Measurements from ENCODE around the gene CCNK.

CCNK gene

GRCh38 chr14:99521176-99522024 lies 40.2 kb downstream of the CCNK start:
- DNase-seq, result no peak

DNA sequence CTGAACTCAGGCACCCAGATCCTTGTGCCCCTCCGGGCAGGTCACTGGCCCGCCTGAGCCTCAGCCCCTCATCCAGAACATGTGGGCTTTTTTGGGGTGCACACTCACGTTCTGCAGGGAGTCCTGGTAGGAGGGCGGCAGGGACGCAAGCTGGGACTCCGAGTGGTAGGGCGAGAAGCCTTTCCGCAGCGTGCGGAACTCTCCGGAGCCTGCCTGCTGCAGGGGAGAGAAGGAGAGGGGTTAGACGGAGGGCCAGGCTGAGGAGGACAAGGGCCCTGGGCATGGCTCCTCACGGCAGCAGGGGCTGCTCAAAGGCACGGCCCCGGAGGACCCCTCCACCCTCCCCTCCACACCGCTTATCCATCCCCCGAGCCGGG lies 40.8 kb downstream of the CCNK start:
- DNase-seq, result no peak

DNA sequence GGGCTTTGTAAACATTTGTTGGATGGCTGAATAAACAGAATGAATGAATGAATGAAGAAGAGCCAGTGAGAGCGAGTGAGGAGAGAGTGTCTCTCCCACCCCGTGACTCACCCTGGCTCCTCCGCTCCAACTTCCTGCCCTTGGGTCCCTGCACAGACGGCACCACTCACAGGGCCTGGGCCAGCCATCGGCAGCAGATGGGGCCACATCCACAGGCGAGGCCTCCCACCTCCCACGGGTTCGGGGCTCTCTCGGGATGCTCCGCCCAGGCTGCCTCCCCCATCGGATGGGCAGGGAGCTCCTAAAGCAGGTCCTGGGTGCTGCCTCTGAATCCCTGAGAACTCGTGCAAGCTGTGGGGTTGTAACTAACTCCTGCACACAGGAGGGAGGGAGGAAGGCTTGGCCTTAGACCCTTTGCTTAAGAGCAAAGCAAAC lies 41.3 kb downstream of the CCNK start:
- DNase-seq, result peak; percentile 22

DNA sequence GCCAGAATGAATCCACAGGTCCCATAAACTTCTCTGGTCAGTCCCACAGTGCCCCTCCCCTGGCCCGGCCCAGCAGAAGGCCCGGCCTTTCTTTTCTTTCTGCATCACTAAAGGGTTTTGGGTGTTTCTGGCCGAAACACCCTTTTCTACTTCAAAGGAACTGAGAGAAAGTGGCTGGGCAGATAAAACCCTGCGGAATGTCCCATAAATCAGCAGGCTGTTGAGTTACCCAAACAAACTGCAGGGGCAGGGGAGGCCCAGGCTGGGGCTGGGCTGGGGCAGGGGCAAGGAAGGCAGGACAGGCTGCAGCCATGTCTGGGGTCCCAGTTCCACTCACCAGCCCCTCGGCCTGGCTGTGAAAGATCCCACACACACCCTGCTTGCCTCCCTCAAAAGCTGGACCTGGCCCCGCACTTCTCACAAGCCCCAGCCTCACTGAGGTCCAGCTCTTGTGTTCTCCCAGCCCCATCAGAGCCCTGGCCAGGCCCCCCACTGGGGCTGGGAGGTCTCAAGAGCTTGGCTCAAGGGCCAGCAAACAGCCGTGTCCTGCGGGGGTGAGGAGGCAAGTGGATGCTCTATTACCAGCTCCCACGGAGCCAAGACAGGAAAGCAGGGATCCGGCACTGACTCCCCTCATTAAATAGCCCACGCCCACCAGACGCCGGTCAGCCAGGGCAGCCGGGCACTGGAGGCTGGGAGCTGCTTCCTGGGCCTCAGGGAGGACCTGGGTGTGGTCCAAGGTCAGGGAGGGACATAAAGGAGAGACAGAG lies 41.9 kb downstream of the CCNK start:
- DNase-seq, result no peak

GRCh38 chr14:99523704-99524055 lies 42.5 kb downstream of the CCNK start:
- no peak for DNase-seq

DNA sequence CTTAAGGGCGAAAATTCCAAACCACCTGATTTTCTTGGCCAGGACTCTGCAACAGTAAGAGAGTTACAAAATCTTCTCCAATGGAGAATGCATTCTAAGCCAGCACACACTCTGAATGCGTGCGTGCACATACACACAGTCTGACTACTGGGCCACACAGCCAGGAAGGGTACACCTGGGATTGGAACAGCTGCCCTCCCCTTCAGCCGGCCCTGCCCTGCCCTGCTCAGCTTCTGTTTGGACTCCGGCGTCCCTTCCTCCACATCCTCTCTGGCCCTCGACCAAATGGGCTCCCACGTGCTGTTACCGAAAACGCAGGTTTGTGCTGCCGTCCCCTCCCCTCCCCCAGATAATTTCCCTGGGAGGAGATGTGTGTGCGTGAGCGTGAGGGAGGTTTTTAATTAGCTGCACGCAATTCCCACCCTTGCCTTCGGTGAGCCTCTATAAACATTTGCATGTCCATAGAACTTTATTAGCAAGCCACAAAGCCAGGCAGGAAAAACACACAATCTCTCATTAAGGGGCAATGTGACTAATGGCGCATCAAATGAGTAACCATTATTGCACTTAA lies 43.0 kb downstream of the CCNK start:
- no peak for DNase-seq

GRCh38 chr14:99524804-99525698 lies 43.8 kb downstream of the CCNK start:
- DNase-seq, result peak; percentile 80

DNA sequence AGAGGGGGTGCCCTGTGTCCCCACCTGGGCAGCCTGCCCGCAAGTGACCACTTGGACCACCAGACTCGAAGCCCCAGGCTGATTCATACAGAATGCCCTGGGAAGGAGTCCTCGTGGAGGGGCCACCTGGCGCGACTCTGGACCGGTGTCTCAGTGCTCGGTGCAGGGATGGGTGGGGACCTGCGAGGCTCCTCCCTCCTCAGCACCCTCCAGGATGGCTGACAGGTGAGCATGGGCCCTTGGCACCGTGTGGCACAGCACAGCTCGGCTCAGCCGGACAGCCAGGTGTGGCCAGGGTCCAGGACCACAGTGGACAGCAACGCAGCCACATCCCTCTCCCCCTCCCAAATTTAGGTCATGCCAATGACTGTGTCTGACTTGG lies 44.5 kb downstream of the CCNK start:
- no peak for DNase-seq

- DNase-seq, result no peak
Observed at GRCh38 chr14:99527026-99527425, 45.8 kb downstream of the CCNK start.

GRCh38 chr14:99527427-99528076 lies 46.3 kb downstream of the CCNK start:
- no peak for DNase-seq

DNA sequence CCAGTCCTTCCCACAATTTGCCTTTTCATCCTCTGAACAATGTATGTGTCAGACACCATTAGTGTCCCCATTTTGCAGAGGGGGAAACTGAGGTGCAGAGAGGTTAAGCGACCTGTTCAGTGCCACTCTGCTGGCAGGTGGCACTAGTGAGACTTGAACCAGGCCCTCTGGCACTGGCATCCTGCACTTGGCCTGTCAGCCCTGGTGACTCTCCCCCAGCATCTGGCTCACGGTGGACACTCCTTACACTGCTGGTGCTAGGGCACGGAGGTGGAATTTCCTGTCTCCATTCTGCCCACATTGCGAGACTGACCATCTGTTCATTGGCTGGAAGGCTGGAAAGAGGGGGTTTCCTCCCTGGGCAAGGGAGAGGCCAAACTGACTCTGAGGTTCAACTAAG lies 48.7 kb downstream of the CCNK start:
- no peak for DNase-seq

DNA sequence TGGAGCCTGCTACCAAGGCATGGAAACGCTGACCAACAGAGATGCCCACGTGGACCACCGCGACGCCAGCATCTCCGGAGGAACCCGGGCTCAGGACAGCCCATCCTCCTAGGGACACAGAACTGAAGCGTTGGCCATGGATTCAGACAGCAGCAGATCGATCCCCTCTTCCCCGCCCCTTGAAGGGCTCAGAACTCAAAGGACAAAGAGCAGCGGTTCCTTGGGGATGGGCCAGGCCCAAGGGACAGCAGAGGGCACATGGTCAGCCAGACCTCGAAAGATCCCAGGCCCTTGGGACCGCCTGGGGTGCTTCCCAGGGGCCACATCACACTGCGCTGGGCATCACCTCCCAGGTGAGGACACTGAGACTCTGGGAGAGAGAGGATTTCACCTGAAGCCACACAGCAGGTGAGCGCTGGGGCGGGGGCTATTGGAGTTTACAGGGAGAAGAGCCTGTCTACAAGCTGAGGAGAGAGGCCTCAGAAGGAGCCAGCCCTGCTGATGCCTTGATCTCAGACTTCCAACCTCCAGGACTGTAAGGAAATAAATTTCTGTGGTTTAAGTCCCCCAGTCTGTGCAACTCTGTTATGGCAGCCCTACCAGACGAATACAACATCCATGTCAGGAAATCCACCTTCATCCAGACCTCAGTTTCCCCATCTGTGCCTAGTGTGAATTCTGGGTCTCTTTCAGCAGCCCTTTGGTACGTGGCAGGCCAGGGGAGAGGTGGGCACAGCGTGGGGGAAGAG lies 49.4 kb downstream of the CCNK start:
- DNase-seq, result no peak

DNA sequence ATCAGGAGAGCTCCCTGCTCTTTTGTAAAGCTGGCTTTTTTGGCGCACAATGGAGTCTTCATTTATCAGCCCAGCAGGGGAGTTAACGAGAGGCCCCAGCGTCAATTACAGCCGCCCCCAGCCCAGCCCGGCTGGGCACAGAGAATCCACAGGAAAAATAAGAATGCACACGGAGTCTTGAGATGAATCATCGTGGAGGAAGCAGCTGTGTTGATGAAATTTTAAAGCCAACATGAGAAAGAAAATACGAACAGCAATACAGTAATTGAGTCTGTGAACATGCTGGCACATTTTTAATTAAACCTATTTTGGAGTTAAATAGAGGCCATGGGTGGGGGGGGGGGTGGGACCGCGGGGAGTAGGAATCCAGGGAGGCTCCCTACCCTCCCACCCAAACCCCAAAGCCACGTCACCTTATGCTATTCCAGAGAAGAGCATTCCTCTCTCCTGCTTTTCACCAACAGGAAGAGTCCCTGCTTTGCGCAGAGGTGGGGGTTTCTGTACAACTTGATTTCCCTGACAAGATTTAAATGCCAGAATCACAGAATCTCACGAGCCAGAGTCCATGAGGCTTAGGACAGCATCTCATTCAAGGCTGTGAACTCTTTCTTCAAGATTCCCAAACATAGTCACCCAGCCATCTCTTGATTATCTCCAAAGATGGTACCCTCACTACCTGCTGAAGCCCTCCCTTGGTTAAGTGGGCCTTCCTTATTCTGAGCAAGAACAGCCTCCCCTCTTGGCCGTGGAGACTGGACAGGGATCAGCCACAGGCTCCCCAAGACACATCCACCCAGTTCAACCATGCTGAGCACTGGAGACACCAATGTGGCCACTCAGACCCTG lies 50.3 kb downstream of the CCNK start:
- no peak for DNase-seq

DNA sequence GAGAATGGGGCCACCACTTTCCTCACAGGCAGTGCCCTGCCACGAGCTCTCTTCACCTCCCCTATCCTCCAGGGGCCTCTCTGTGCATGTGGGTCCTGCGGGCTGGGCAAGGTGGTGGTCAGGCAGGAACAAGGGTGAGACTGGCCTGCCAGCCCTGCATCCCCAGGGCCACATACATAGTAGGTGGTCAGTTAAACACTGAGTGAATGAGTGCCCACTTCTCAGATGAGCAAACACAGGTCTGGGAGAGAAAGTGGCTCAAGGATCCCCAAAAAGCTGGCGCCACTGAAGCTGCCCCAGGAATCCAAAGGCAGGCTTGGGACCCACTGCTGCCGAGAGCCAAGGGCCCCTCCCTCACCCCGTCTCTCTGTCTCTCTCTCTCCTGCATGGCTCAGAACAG lies 51.1 kb downstream of the CCNK start:
- no peak for DNase-seq

- DNase-seq, result no peak
Observed at GRCh38 chr14:99534333-99534732, 53.1 kb downstream of the CCNK start.

GRCh38 chr14:99534863-99535262 lies 53.7 kb downstream of the CCNK start:
- DNase-seq, result no peak

DNA sequence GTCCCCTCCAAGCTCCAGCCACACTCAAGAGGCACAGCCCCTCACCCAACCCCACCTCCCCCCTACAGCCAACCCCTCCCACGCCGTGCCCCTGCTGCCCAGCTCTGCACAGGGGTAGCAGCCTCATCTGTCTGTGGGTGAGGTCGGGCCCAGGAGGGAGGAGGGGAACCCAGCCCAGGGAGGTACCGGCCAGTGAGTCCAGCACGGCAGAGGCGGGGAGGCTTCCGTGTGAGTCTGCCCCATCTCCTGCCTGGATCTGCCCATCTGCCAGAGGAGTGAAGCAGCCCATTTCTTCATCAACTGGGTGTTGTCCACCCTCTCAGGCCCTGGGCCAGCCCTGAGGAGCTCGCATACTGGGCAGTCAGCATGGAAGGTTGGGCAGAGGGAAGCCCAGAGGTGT lies 54.2 kb downstream of the CCNK start:
- DNase-seq, result no peak

DNA sequence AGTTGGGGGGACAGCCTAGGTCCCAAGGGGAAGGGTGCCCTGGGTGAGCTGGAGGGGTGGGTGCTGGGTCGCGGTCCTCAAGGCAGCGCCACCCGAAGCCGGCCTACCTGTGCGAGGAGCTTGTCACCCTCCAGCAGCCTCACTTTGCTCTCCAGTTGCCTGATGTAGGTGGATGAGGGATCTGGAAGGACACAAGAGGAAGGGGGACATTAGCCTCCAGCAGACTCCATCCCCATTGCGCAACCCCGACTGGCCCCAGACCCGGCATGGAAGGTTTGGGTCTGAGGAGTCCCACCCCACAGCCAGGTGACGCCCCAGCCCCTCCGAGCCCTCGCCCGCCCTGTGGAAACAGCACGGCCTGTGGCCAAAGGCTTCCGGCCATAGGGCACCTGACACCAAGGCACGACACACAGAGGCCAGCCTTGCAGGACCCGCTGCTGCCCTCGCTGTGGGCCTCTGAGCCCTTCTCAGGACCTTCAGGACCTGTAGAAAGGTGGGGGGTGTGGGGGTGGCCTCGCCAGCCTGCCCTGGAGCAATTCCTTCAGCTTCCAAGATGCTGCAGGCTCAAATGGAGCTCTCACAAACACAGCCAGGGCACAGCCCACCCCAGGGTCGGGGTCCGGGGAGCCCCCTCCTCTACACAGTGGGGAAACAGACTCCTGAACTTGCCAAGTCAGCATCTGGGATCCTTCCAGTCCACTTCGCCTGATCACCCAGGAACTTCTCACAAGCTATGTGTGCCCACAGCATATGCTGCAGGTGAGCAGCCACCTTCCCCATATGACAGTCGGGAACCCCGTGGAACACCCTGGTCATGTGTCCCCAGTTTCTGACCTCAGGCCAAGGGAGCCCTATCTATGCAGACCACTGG lies 54.9 kb downstream of the CCNK start:
- DNase-seq, result no peak

GRCh38 chr14:99537399-99537798 lies 56.2 kb downstream of the CCNK start:
- DNase-seq, result no peak

DNA sequence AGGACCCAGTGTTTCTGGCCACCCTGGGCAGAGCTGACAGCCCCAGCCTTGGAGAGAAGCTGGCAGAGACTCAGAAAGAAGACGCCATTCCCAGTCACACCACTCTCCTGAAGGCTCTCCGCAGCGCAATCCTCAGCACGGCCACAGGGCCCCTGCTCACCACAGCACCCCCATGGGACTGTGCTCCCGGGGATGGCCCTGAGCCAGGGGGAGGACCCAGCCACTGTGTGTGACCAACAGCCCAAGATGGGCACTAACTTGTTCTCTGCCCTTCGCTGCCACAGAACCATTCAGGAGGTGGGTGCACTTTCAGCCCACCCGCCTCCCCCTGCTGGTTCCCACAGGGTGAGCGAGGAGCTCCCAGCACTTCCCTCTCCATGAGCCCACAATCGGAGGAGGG lies 57.1 kb downstream of the CCNK start:
- no peak for DNase-seq
